HTR-8/SVneo (cell line): Measurements from ENCODE around the gene TMEM131.
"Not testable (repeated sequence)": the region's sequence is repeated elsewhere in the genome, so short reads cannot be mapped to it uniquely, and the experiment has no call there.

Experiments used
- DNase-seq: peaks from one replicate; pipeline ENCODE4 v3.0.0; 2011; ENCODE audit warnings: low spot score, mixed read lengths; ENCODE audit not compliant: insufficient read length
- FAIRE-seq: peaks from 2 replicates; lab custom pipeline; 2011; peaks lifted over from hg19 to GRCh38; lab: Jason Lieb, UNC

The TMEM131 gene

DNA sequence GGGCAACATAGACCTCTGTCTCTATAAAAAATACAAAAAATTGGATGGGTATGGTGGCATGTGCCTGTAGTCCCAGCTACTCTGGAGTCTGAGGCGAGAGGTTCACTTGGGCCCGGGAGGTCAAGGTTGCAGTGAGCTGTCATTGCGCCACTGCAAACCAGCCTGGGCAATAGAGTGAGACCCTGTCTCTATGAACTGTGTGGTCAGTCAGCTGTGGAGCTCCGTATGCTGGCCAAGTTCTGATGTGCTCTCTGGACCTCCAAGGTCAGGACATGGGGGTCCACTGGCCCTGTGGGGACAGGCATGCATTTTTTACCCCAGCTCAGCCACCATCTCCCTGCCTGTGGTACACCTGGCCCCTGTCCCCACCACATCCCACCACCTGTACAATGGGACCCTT is 71.6 kb downstream of the TMEM131 start:
- no peak for DNase-seq
- no peak for FAIRE-seq

DNA sequence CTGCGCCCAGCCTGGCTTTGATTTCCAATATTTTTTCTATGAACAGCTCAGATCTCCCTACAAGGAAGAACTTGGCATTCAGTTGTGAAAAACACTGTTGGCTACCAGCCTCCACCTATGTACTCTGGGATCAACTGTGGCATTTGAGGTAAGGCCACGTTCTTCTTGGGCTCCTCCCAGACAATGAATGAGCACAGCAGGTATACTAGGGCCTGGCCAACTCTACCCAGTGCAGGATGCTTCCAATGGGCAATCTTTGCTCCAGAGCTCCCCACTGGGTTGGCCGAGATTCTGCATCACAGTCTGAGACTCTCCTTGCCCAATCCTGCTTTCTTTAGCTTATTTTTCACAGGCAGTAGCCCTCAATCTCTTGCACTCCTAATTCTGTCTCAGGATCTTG is 75.9 kb downstream of the TMEM131 start:
- no peak for DNase-seq
- no peak for FAIRE-seq

DNA sequence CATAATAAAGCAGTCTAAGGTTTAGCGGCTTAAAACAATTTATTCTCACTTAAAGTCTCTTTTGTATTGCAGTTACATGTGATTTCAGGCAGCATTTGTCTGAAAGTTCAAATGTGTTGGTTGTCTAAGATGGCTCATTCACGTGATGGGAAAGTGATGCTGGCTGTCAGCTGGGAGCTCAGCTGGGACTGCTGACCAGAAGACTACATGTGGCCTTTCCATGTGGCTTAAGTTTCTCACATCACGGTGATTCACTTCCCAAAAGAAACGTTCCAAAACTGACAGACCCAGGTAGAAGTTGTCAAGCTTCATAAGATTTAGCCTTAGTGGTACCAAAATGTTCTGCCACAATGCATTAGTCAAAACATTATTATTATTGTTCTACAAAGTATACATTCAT is 76.9 kb downstream of the TMEM131 start:
- FAIRE-seq, result no peak
- DNase-seq, result no peak

DNA sequence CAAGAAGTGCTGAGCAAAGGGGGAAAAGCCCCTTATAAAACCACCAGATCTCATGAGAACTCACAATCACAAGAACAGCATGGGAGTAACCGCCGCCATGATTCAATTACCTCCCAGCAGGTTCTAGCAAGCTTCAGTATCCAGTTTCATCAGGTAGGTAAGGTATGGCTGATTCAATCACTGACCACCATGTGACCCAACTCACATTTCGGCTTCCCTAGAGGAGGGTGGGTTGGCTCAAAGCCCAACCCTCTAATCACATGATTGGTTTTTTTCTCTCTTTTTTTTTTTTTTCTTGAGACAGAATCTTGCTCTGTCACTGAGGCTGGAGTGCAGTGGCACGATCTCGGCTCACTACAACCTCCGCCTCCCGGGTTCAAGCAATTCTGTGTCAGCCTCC is 78.1 kb downstream of the TMEM131 start:
- DNase-seq, FAIRE-seq: not testable (repeated sequence)

DNA sequence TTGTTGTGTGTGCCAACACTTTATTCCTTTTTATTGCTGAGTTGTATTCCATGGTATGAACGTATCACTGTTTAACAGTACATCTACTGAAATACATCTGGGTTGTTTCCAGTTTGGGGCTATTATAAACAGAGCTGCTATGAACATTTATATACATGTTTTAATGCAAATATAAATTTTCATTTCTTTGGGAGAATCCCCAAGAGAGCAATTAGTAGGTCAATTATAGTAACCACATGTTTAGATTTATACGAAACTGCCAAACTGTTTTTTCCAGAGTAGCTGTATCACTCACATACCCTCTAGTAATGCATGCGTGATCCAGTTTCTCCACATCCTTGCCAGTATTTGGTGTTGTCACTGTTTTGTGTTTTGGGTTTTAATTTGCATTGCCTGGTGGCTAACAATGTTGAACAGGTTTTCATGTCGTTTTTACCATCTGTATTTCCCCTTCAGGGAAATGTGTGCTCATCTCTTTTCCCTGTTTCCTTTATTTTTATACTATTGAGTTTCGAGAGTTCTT is 81.0 kb downstream of the TMEM131 start:
- DNase-seq, result no peak
- FAIRE-seq, result no peak

DNA sequence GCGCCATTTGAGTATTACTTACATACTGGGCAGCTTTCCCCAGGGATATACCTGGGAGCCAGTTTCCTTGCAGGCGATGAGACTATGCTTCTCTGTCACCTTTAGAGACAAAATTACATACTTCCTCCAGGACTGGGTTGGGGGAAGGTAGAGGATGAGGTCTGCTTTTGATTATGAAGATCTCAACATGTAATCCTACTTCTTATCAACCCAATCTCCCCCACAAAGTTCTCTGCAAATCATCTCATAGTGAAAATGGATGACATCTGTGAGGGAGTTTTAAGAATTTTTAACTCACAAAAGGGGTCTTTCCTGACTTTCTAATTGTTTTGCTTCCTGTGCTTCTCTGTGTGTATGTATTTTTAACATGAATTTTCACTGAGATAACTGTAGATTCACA is 81.9 kb downstream of the TMEM131 start:
- no peak for FAIRE-seq
- DNase-seq, result no peak

DNA sequence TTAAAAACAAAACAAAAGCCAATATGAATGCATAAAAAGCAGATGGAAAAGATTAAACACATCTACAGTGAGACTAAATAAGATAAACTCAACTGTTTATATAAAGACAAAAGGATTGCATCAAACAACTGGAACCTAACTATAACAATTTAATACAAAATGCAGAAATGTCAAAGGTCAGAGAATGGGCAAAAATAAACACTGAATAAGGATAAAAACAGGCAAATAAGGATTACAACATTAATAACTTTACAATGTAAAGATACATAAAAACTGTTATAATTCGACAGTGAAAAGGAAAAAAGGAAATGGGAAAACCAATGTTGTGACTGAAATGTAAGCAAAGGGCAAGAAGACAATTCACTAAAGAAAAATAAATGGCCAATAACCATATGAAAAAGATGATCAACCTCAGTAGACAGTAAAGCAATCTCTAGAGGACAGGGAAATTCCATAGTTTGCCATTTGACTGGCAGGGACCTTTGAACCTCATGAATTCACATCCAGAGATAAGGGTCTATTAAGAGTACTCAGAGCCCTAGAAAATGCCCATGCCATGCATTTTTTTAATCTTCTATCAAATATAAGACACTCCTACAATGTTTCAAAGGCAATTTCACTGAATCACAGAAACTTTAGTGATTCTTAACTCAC is 83.7 kb downstream of the TMEM131 start:
- no peak for DNase-seq
- no peak for FAIRE-seq

DNA sequence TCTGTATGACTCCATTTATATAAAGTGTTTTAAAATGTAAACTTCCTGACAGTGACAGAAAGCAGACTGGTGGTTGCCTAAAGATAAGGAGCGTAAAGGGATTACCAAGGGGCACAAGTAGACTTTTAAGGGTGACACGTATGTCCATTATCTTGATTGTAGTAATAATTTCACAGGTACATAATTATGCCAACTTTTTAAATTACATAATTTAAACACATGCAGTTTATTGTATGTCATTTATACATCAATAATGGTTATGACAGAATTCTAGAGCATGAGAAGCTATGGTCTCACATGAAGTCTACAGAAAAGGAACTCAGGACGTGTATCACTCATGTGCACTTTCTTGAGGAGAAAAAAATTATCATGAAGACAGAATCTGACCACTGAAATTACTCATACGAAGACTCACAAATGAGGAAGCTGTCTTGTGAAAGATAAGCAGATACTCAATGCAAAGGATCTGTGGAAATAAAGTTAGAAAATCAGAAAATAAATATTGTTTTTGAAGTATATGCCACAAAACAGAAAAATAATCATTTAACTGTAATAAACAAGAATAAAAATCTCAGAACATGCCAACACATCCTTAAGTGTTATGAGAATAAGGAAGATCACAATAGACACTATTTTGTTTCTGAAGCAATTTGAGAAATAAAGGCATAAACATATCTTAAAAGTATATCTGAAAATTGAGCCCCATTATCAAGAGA is 84.4 kb downstream of the TMEM131 start:
- DNase-seq (no peak), FAIRE-seq (no peak)

DNA sequence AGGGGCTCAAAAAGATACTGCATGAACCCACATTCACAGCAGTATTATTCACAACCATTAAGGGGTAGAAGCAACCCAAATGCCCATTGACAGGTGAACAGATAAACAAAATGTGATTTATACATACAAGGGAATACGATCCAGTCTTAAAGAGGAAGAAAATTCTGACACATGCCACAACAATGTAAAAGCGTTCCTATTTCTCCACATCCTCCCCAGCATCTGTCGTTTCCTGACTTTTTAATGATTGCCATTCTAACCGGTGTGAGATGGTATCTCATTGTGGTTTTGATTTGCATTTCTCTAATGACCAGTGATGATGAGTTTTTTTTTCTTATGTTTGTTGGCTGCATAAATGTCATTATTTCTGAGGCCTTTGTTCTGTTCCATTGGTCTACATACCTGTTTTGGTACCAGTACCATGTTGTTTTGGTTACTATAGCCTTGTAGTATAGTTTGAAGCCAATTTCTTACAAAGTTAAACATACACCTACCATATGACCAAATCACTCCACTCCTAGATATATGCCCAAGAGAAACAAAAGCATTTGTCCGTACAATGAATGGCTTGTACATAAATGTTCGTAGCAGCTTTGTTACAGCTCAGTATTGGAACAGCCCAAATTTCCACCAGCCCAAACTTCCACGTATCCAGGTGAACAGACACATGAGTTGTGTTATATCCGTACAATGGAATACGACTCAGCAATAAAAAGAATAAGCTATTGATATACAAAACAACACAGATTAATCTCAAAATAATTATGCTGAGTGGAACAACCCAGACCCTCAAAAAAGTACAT is 85.1 kb downstream of the TMEM131 start:
- no peak for FAIRE-seq
- DNase-seq, result no peak

DNA sequence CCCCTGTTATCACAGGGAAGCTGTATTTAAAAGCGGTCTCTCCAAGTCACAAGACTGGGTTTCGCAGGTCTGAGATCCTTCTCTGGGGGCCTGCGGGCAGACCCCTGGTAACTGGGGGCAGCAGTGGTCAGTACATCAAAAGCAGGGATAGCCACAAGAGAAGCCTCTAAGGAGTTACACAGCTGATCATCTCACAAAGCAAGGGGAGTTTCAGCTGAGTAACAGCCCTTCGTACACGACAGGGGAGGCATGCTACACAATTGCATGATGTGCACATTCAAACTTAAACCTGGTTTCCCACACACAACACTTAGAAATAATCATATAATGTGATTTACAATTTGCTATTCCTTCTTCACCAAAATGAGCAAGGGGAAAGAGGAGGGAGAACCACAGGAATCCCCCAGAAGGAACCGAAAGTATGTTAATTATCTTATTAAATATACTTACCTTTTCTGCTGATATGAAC is 87.5 kb downstream of the TMEM131 start:
- FAIRE-seq, result no peak
- DNase-seq, result no peak

DNA sequence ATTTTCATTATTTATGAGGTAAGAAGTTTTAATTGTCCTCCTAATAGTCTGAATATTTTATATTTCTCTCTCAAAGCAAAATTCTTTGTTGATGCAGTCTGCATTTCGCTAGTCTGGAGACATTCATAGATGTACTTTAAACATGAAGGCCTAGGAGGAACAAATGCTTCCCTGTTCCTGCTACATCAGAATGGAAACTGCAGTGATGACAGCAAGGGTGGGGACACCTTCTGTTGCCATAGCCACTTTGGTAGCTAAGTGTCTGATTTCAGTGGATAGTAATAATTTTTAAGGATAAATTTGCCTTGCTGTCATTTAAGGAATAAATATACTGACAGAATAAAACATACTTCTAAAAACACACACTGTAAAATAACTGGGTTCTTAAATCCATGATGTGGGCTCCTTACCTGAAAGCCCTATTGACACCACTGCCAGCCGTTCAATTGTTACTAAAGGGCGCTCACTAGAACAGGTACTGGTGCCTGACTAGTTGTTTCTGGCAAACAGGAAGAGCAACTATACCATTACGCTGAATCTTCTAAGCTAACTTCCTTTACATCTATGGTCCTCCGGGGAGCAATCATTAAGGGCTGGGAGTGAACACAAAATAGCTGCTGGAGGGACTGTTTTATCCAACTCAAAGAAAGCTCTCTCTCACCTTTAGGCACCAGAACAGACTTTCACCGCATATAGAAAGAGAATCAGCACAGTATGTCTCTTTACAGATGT is 88.2 kb downstream of the TMEM131 start:
- FAIRE-seq, result no peak

DNA sequence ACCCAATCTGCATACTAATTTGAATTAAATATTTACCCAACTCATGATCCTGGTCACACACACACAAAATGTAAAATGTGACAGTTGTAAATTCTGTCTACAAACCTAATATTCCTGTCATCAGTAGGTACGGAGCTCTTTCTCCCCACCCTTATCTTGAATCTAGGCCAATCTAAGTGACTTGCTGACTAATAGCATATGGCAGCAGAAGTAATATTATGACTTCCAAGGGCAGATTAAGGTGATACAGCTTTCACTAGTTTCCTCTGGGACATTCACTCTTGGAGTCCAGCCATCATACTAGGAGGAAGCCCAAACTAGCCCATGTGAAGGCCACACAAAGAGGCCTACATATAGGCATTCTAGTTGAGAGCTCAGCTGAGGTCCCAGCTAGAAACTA is 89.4 kb downstream of the TMEM131 start:
- DNase-seq, result no peak
- peak; percentile 38 for FAIRE-seq

More for the DNA sequence above, 88.2 kb downstream of the TMEM131 start:
- no peak for DNase-seq

DNA sequence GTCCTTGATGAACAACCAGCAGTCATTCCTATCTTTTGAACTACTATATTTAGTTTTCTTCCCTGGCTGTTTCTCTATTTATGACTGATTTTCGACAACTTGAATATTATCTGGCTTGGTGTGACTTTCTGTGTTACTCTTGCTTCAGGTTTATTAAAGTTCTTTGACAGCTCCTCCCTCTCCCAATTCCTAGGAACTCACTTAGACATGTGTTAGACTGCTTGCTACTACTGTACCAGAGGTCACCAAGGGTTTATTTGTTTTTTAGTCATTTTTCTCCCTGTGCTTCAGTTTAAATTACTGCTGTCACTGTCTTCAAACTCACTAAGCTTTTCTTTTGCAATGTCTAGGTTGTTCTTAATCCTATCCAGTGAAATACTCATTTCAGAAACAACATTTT is 90.5 kb downstream of the TMEM131 start:
- DNase-seq (no peak), FAIRE-seq (no peak)

DNA sequence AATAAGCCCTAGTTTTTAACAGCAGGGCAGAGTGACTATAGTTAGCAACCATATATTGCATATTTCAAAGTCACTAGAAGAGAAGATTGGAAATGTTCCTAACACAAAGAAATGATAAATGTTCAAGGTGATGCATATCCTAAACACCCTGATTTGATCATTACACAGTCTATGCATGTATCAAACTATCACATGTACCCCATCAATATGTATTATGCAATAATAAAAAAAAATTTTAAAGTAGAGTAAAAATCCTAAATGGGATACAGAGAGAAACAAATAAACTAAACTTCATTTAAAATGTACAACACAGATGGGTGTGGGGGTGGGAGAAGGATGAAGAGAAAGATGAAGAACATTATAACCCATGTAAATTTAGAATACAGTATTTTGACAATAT is 93.9 kb downstream of the TMEM131 start:
- DNase-seq, result no peak
- no peak for FAIRE-seq

DNA sequence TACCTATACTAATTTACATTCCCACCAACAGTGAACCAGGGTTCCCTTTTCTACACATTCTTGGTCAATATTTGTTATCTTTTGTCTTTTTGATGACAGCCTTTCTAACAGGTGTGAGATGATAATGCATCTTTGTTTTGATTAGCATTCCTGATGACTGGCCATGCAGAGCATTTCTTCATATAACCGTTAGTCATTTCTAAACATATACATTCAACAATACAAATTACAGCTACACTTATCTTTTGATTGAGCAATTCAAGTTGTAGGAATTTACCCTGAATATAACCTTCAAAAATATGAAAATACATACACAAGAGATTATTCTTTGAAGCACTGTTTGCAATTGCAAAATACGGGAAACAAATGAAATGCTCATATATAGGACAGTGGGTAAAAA is 94.9 kb downstream of the TMEM131 start:
- FAIRE-seq, result peak; percentile 9
- no peak for DNase-seq

DNA sequence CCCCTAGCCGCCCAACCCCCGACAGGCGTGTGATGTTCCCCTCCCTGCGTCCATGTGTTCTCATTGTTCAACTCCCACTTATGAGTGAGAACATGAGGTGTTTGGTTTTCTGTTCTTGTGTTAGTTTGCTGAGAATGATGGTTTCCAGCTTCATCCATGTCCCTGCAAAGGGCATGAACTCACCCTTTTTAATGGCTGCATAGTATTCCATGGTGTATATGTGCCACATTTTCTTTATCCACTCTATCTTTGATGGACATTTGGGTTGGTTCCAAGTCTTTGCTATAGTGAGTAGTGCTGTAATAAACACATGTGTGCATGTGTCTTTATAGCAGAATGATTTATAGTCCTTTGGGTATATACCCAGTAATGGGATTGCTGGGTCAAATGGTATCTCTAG is 102.7 kb downstream of the TMEM131 start:
- not testable (repeated sequence) for DNase-seq, FAIRE-seq

DNA sequence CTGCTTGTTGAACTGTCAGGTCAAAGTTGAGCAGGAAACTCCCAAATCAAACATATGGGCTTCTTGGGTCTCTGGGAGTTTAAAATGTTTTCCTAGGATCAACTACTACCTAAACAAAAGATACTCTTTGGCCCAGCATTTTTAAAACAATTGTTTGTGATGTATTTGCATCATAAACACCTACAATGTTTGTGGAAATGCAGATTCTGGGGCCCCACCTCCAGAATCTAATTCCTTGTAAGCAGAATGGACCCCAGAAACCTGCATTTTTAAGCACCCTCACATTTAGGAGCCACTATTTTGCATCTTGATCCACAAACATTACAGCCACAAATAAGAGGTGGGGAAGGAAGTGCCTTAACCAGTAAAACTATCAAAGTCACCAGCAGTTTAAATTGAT is 104.1 kb downstream of the TMEM131 start:
- FAIRE-seq (no peak), DNase-seq (no peak)

DNA sequence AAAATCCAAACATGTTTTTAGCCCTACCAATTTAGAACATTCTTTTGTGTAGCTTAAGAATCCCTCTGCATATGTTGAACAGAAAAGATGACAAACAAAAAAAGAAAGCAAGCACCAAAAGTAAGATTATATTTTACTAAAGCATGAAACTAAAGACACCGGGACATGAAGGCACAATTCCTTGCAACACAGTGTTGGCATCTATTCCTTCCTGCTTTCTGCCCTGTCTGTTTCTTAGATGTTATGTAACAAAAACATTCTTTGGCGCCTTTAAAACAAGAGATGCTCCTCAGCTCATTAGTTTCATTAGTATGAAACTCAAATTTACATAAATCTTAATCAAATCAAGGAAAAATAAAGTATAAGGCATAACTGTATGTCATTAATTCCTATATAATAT is 106.6 kb downstream of the TMEM131 start:
- DNase-seq (no peak), FAIRE-seq (no peak)

DNA sequence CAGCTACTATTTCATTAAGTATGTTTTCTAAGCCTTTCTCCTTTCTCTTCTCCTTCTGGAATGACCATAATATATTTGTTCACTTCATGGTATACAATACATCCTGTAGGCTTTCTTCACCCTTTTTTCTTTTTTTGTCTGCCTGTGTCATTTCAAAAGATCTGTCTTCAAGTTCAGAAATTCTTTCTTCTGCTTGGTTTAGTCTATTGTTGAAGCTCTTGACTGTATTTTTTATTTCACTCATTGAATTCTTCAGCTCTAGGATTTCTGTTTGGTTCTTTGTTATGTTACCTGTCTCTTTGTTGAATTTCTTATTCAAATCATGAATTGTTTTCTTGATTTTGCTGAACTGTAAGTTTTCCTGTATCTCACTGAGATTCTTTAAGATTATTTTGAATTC is 109.9 kb downstream of the TMEM131 start:
- FAIRE-seq, result no peak
- no peak for DNase-seq

DNA sequence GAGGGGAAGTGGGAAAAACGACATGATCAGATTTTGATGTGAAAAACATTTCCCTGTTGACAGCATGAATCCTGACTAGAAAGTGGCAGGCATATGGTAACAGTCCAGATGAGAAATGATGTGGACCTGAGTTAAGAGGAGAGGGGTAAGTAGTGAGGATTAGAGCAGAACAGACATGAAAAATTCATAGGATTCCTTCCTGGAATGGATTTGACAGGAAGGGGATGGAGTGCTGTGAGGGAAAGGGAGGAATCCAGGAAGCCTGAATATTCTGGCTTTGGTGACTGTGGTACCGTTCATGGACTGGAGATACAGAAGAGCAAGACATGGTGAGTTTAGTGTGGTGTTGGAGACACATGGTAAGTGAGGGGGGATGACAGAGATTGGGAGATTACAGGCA is 115.4 kb downstream of the TMEM131 start:
- DNase-seq, result no peak
- FAIRE-seq, result peak; percentile 85
